ENCODE results near the gene OOEP.

DNA sequence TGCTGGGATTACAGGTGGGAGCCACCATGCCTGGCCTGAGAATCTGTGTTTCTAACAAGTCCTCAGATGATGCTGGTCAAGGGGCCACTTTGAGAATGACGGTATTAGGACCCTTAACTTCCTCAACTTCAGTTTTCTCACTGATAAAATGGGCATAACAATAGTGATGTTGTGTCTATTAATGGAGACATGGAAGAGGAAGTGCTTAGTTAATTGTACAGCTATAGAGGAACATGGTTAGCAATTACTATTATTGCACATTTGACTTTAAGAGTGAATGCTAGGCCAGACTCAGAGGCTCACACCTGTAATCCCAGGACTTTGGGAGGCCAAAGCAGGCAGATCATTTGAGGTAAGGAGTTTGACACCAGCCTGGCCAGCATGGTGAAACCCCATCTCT is 28.4 kb downstream of the OOEP start:
- TF ChIP-seq, protein P1, sequence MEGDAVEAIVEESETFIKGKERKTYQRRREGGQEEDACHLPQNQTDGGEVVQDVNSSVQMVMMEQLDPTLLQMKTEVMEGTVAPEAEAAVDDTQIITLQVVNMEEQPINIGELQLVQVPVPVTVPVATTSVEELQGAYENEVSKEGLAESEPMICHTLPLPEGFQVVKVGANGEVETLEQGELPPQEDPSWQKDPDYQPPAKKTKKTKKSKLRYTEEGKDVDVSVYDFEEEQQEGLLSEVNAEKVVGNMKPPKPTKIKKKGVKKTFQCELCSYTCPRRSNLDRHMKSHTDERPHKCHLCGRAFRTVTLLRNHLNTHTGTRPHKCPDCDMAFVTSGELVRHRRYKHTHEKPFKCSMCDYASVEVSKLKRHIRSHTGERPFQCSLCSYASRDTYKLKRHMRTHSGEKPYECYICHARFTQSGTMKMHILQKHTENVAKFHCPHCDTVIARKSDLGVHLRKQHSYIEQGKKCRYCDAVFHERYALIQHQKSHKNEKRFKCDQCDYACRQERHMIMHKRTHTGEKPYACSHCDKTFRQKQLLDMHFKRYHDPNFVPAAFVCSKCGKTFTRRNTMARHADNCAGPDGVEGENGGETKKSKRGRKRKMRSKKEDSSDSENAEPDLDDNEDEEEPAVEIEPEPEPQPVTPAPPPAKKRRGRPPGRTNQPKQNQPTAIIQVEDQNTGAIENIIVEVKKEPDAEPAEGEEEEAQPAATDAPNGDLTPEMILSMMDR (IDR thresholded peaks at IDR 0.05; ENCODE audit: borderline replicate concordance, extremely low read depth, low read length, poor library complexity, severe bottlenecking), result no peak
- no peak for TF ChIP-seq EZH2 (IDR thresholded peaks at IDR 0.05; ENCODE audit: borderline replicate concordance, low read depth, low read length, severe bottlenecking)

All from DND-41 (cell line).